NCI-H1105 (cell line): ENCODE measurements around the gene SLC43A3.

ENCODE experiments used
- DNase-seq: peaks from one replicate; lab custom pipeline; 2025; lab: John Stamatoyannopoulos, UW

The SLC43A3 gene

GRCh38 chr11:57357856-57358255 is 69.1 kb downstream of the SLC43A3 start:
- no peak for DNase-seq

GRCh38 chr11:57357310-57357709 is 69.6 kb downstream of the SLC43A3 start:
- no peak for DNase-seq
